Gastroesophageal sphincter (tissue), 4 donors: ENCODE results near the gene UNG. TPM values are rescaled to one million over a fixed set of nuclear protein-coding genes. Genes with fewer than 3 reads are reported as not detected.

Experiments
- ATAC-seq: fragments of 150-250 bp; one replicate; pipeline ENCODE4 v1.9.1; 2016; ENCODE audit warnings: mild to moderate bottlenecking, moderate library complexity
- H3K27ac ChIP-seq, 4 donors: fragments of 200-600 bp; sonication (generic) in 3 of 4; 1 replicate in 3 of 4; 2 replicates in 1 of 4; pipeline ENCODE4 v1.5.1; 2016 to 2019
- H3K27me3 ChIP-seq: fragments of 200-600 bp; sonication (generic); one replicate; pipeline ENCODE4 v1.5.1; 2019
- H3K36me3 ChIP-seq, 2 donors: fragments of 200-600 bp; sonication (generic); one replicate each; pipeline ENCODE4 v1.5.1; 2019; ENCODE audit warnings: control low read depth in 1 of 2
- H3K4me1 ChIP-seq, 3 donors: fragments of 200-600 bp; sonication (generic); 1 replicate in 2 of 3; 2 replicates in 1 of 3; pipeline ENCODE4 v1.5.1; 2016 to 2019; ENCODE audit warnings: control low read depth in 2 of 3
- H3K4me3 ChIP-seq, 2 donors: fragments of 200-600 bp; sonication (generic); one replicate each; pipeline ENCODE4 v1.5.1; 2019; ENCODE audit warnings: mild to moderate bottlenecking in 1 of 2, moderate library complexity in 1 of 2
- H3K9me3 ChIP-seq, 3 donors: fragments of 200-600 bp; sonication (generic); one replicate each; pipeline ENCODE4 v1.5.1; 2017 to 2019; ENCODE audit warnings: control low read depth in 2 of 3
- CTCF ChIP-seq, 4 experiments: fragments of 200-600 bp in 2 of 4; fragments of 450-650 bp in 2 of 4; sonication (generic) in 1 of 4; IDR thresholded peaks; one replicate each; pipeline ENCODE4 v1.5.1; 2017 to 2019; ENCODE audit warnings: antibody characterized with exemption in 4 of 4, mild to moderate bottlenecking in 2 of 4, moderate library complexity in 2 of 4
- EP300 ChIP-seq: sonication (generic); formaldehyde crosslinking; IDR thresholded peaks from one replicate; pipeline ENCODE4 v1.6.1; 2017; ENCODE audit warnings: antibody characterized with exemption, mild to moderate bottlenecking
- POLR2A ChIP-seq, 2 donors: fragments of 450-650 bp; IDR thresholded peaks; one replicate each; pipeline ENCODE4 v1.6.1; 2017; ENCODE audit warnings: antibody characterized with exemption in 2 of 2, mild to moderate bottlenecking in 2 of 2, moderate library complexity in 1 of 2
- POLR2AphosphoS5 ChIP-seq: sonication (generic); formaldehyde crosslinking; IDR thresholded peaks from one replicate; pipeline ENCODE4 v1.6.1; 2017; ENCODE audit warnings: antibody characterized with exemption
- WGBS, 2 donors: methylation state at CpG; one replicate each; pipeline ENCODE4 v1.1.5; 2018; ENCODE audit warnings: low coverage in 1 of 2; 5-methylcytosine and 5-hydroxymethylcytosine counted together
- total RNA-seq, 4 donors: library from RNA; depleted of rRNA; stranded (reverse); fragments of >200 nt; gene quantifications; one replicate each; pipeline ENCODE4 v1.1.0, GENCODE V29; 2016

UNG gene
- total RNA-seq, 4 donors from 2014 or later, result 12.1 to 18.2 (median 17.3) TPM

GRCh38 chr12:109131154-109132050, 34.0 kb downstream of the UNG start:
- no peaks in the 10 kb centered on the region for H3K9me3 ChIP-seq
- H3K36me3 ChIP-seq, result no peaks in the 10 kb centered on the region
- peak overlapping the region; percentile 40 to 79 (median 76) for H3K27ac ChIP-seq
- 48% methylated on average over 16 of the region's 24 CpGs; no CpG with 5 or more reads in 1 of the 2 donors for WGBS, 2 donors
- ATAC-seq, result peak; percentile 20
- peaks cover 3 to 77% (median 18%) of the 10 kb centered on the region in 3 donors for H3K4me1 ChIP-seq
- no peaks in the 10 kb centered on the region for H3K27me3 ChIP-seq
- TF ChIP-seq POLR2A (IDR thresholded peaks at IDR 0.05) (no peak), EP300 (no peak), POLR2AphosphoS5 (no peak), CTCF (IDR thresholded peaks at IDR 0.05) (no peak)
- H3K4me3 ChIP-seq, result peak overlapping the region in 1 of 2 donors; percentile 19

- H3K9me3 ChIP-seq, result no peaks in the 10 kb centered on the region
- peak overlapping the region; percentile 2 to 79 (median 74) for H3K27ac ChIP-seq
- no peak overlapping the region for H3K4me3 ChIP-seq
- TF ChIP-seq POLR2A (IDR thresholded peaks at IDR 0.05) (no peak), POLR2AphosphoS5 (peak; percentile 53), CTCF (IDR thresholded peaks at IDR 0.05) (peak; percentile 28 to 68 (median 54)), EP300 (no peak)
- 24 to 26% methylated on average over 4 of the region's 6 CpGs for WGBS, 2 donors
- no peaks in the 10 kb centered on the region for H3K27me3 ChIP-seq
- ATAC-seq, result peak; percentile 68
- peaks cover 3 to 84% (median 15%) of the 10 kb centered on the region in 3 donors for H3K4me1 ChIP-seq
- peaks cover 0 to under 1% of the 10 kb centered on the region in 2 donors for H3K36me3 ChIP-seq
These were observed 37.0 kb downstream of the UNG start for GRCh38 chr12:109134186-109134917.

DNA sequence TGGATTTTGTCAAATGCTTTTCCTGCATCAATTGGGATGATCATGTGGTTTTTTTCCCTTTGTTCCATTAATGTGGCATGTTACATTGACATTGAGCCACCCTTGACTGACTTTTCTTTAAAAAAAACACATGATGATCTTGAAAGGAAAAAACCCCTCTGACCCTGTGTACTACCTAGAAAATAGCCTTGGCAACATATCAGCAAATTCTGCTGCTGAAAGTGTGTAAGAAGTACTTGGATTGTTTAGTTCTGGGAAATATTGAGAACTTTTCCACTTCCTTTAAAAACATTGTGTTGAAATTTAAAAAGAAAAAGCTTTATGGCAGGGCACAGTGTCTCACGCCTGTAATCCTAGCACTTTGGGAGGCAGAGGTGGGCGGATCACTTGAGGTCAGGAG, 39.7 kb downstream of the UNG start:
- Histone ChIP-seq H3K9me3 (no peaks in the 10 kb centered on the region), H3K27ac (peak overlapping the region in 3 of 4 donors; percentile 31 to 69 (median 62)), H3K27me3 (no peaks in the 10 kb centered on the region), H3K4me3 (no peak overlapping the region), H3K36me3 (peaks cover 0 to 21% of the 10 kb centered on the region in 2 donors), H3K4me1 (peaks cover 3 to 62% (median 11%) of the 10 kb centered on the region in 3 donors)
- TF ChIP-seq POLR2A (IDR thresholded peaks at IDR 0.05) (no peak), CTCF (IDR thresholded peaks at IDR 0.05) (no peak), POLR2AphosphoS5 (no peak), EP300 (no peak)
- WGBS, 2 donors, result 58 to 89% methylated on average over 2 of the region's 2 CpGs
- ATAC-seq, result peak; percentile 41

- H3K9me3 ChIP-seq, result no peaks in the 10 kb centered on the region
- H3K4me3 ChIP-seq, result no peak overlapping the region
- H3K4me1 ChIP-seq, result peaks cover 3 to 62% (median 10%) of the 10 kb centered on the region in 3 donors
- no peaks in the 10 kb centered on the region for H3K27me3 ChIP-seq
- peaks cover 0 to 21% of the 10 kb centered on the region in 2 donors for H3K36me3 ChIP-seq
- no peak for ATAC-seq
- TF ChIP-seq EP300, result no peak
- no peak for TF ChIP-seq POLR2A (IDR thresholded peaks at IDR 0.05)
- TF ChIP-seq CTCF (IDR thresholded peaks at IDR 0.05), result no peak
- WGBS, 2 donors, result no CpG with 5 or more reads among the region's 9 CpGs
- peak overlapping the region in 2 of 4 donors; percentile 17 to 52 for H3K27ac ChIP-seq
These were observed 42.0 kb downstream of the UNG start for GRCh38 chr12:109139360-109139759.
